Measurements from ENCODE around the gene ZFYVE28. TPM values are rescaled to one million over a fixed set of nuclear protein-coding genes. Genes with fewer than 3 reads are reported as not detected.

The ZFYVE28 gene
- total and polyA plus RNA-seq, 7 donors: 1.7 to 7.7 (median 3.4) TPM

DNA sequence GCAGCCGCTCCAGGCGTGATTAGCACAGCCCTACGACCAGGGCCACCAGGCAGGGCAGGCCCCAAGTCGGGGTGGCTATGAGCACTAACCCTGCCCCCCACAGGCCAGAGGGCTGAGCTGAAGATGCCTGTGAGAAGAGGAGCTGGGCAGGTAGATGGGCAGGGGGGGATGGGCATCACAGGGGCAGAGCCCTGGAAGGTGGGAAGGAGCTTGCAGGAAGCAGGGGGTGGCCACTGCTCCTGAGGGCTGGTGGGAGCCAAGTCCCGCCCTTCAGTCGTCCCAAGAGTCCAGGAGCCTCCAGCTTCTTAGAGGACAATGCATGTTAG is 149.3 kb downstream of the ZFYVE28 start:
- DNase-seq: peak; percentile 26 to 62
- ATAC-seq: peak; percentile 15 to 41 (median 36)

DNA sequence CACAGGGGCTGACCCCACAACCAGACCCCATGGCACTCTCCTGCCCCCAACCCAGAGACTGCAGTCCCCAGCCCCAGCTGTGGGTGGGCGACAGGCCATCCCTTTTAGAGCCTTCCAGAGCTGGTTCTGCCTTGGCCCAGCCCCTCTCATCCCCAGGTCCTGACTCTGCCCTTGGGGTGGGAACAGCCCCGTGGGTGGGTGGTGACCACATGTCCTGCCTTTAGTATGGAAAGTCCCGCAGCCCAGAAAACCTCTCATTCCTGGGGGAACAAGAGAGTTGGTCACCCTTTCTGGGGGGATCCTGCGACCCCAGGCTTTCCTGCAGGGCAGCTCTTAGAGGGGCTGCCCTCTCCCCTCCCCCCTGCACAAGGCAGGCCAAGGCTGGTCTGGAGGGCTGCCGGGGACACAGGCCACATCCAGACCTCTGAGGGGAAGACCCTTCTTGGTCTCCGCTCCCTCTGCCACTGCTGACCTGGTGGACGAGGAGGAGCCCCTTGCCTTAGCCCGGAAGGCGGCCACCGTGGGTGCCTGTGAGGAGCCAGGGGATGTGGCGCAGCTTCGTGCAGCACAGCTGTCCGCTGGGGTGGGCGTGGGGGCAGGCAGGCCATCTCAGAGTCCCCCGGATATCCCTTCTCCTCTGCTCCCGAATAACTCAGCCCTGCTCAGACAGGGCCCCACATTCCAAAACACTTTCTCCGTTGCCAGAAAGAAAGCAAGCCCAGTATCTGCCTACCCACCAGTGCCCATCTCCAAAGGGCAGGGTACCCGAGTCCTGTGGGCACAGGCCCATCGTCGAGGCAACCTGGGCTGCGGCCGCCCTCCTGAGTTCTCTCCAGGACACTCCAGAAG is 149.9 kb downstream of the ZFYVE28 start:
- Histone ChIP-seq H3K4me3 (peak overlapping the region; percentile 35), H3K27me3 (ENCODE audit: insufficient read depth in 3 of 3, low read length in 2 of 3) (no peaks in the 10 kb centered on the region), H3K36me3 (ENCODE audit: insufficient read depth in 1 of 2, low read depth in 1 of 2) (no peaks in the 10 kb centered on the region), H3K27ac (peak overlapping the region; percentile 83), H3K4me1 (peaks cover 54% of the 10 kb centered on the region), H3K9me3 (no peaks in the 10 kb centered on the region)
- peak; percentile 13 to 54 for DNase-seq
- TF ChIP-seq, protein P1, sequence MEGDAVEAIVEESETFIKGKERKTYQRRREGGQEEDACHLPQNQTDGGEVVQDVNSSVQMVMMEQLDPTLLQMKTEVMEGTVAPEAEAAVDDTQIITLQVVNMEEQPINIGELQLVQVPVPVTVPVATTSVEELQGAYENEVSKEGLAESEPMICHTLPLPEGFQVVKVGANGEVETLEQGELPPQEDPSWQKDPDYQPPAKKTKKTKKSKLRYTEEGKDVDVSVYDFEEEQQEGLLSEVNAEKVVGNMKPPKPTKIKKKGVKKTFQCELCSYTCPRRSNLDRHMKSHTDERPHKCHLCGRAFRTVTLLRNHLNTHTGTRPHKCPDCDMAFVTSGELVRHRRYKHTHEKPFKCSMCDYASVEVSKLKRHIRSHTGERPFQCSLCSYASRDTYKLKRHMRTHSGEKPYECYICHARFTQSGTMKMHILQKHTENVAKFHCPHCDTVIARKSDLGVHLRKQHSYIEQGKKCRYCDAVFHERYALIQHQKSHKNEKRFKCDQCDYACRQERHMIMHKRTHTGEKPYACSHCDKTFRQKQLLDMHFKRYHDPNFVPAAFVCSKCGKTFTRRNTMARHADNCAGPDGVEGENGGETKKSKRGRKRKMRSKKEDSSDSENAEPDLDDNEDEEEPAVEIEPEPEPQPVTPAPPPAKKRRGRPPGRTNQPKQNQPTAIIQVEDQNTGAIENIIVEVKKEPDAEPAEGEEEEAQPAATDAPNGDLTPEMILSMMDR (IDR thresholded peaks at IDR 0.05): no peak
- intact Hi-C loops (cut with DNase I): loop anchor here in 1 of 2 donors (5.0 kb wide), 1 partner anchor 134 kb away; no protein-coding TSS in a partner anchor
- ATAC-seq: no peak
- 65 to 74% (median 66%) methylated on average over 20 to 22 of the region's 22 CpGs for WGBS, 3 donors

More for the DNA sequence above, 149.3 kb downstream of the ZFYVE28 start:
- TF ChIP-seq, protein P1 (IDR thresholded peaks at IDR 0.05): no peak
- 27 to 45% (median 34%) methylated on average over 6 of the region's 6 CpGs for WGBS, 3 donors
- H3K4me3 ChIP-seq: peak overlapping the region; percentile 35
- H3K9me3 ChIP-seq: no peaks in the 10 kb centered on the region
- intact Hi-C loops (cut with DNase I): loop anchor here in 1 of 2 donors (5.0 kb wide), 1 partner anchor 133 kb away; no protein-coding TSS in a partner anchor
- H3K4me1 ChIP-seq: peaks cover 53% of the 10 kb centered on the region
- H3K27ac ChIP-seq: peak overlapping the region; percentile 83
- no peaks in the 10 kb centered on the region for H3K36me3 ChIP-seq (ENCODE audit: insufficient read depth in 1 of 2, low read depth in 1 of 2)
- no peaks in the 10 kb centered on the region for H3K27me3 ChIP-seq (ENCODE audit: insufficient read depth in 3 of 3, low read length in 2 of 3)

DNA sequence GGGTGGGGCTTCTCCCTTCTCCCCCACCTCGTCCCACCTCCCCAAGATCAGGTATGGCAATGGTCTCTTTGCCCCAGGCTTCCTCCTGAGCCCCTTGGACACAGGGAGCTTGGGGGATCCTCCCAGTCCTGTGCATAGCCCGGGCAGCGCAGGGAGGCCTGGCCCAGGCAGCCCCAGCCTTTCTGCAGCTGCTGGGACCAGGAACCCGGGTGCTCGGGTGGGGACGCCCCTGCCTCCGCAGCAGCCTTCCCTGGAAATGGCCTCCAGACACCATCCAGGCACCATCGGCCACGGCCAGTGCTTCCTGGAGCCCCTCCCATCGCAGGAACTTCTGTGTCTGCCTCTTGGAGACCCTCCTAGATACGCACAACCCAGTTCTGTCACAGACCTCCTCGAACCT is 150.6 kb downstream of the ZFYVE28 start:
- Histone ChIP-seq H3K4me3 (no peak overlapping the region), H3K27ac (peak overlapping the region; percentile 83), H3K36me3 (ENCODE audit: insufficient read depth in 1 of 2, low read depth in 1 of 2) (no peaks in the 10 kb centered on the region), H3K9me3 (no peaks in the 10 kb centered on the region), H3K27me3 (ENCODE audit: insufficient read depth in 3 of 3, low read length in 2 of 3) (no peaks in the 10 kb centered on the region), H3K4me1 (peaks cover 59% of the 10 kb centered on the region)
- no peak for ATAC-seq
- TF ChIP-seq, protein P1 (IDR thresholded peaks at IDR 0.05): no peak
- 81 to 84% (median 84%) methylated on average over 12 of the region's 12 CpGs for WGBS, 3 donors
- DNase-seq: peak; percentile 6 to 44
- intact Hi-C loops (cut with DNase I): loop anchor here in 1 of 2 donors (5.0 kb wide), 1 partner anchor 134 kb away; no protein-coding TSS in a partner anchor

DNA sequence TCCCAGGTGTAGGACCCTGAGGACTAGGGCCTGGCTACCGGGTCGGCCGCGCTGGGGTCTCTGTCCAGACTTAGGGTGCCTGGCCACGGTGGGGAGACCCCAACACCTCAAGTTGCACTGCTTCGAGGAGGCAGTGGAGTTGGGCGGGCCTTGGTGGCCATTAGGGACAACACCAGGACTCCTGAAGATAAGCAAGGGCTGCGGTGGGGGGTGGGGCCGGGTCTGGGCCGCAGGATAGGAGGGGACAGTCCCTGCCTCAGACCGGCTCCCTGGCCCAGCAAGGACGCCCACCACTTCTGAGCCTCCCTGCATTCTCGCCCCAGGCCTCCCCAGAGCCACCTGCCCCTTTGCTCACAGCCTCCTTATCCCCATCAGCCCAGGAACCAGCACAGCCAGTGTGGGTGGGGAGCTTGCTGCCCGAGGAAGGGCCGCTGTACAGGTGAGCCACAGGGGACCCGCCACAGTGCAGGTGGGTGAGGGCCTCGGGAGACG is 151.1 kb downstream of the ZFYVE28 start:
- intact Hi-C loops (cut with DNase I): loop anchor here in 1 of 2 donors (5.0 kb wide), 1 partner anchor 135 kb away; no protein-coding TSS in a partner anchor
- no peak overlapping the region for H3K4me3 ChIP-seq
- H3K27ac ChIP-seq: peak overlapping the region; percentile 83
- H3K4me1 ChIP-seq: peaks cover 59% of the 10 kb centered on the region
- TF ChIP-seq, protein P1 (IDR thresholded peaks at IDR 0.05): no peak
- no peaks in the 10 kb centered on the region for H3K36me3 ChIP-seq (ENCODE audit: insufficient read depth in 1 of 2, low read depth in 1 of 2)
- DNase-seq (peak; percentile 10 to 51), ATAC-seq (no peak)
- 88 to 91% (median 90%) methylated on average over 11 to 18 of the region's 18 CpGs for WGBS, 3 donors
- no peaks in the 10 kb centered on the region for H3K9me3 ChIP-seq
- no peaks in the 10 kb centered on the region for H3K27me3 ChIP-seq (ENCODE audit: insufficient read depth in 3 of 3, low read length in 2 of 3)

Measured in psoas muscle (tissue), 8 donors.